ENCODE data around the gene RMND5B.

RMND5B gene

DNA sequence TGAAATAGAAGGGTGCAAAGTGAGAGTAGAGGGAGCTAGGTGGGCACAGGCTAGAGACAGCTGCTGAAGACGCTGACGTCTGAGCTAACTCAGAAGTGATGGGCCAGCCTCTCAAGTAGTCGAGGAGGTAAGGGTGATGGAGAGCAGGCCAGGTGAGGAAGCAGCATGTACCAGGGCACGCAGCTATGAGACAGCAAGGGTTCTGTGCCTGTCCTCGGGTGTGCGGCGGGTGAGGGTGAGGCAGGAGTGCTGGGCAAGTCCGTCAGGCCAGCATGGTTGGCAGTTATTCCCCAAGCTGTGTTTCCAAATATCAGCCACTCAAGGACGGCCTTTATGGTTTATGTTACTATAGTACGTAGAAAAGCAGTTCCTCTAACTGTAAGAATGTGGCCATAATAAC lies 6.2 kb downstream of the RMND5B start:
- DNase-seq, result no peak

DNA sequence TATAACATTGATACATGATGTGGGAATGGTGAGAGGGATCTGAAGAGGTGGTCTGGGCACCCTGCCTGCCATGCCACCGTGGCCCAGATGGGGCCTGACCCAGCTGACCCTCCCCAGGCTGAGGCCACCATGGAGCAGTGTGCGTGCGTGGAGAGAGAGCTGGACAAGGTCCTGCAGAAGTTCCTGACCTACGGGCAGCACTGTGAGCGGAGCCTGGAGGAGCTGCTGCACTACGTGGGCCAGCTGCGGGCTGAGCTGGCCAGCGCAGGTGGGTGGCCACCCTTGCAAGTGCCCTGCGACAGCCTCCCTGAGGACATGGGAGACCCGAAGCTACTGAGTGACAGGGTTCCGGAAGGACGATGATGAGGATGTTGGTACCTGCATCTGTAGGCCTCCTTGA lies 7.2 kb downstream of the RMND5B start:
- DNase-seq, result no peak

DNA sequence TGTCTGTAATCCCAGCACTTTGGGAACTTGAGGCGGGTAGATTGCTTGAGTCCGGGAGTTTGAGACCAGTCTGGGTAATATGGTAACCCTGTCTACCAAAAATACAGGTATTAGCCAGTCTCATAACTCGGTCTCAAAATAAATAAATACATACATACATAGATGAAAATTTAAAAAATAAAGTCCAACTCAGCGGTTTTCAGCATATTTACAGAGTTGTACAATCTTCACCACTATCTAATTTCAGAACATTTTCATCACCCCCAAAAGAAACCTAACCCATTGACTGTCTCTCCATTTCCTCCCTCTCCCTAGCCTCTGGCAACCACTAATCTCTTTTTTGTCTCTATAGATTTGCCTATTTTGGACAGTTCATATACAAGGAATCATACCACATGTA lies 10.7 kb downstream of the RMND5B start:
- DNase-seq, result no peak

DNA sequence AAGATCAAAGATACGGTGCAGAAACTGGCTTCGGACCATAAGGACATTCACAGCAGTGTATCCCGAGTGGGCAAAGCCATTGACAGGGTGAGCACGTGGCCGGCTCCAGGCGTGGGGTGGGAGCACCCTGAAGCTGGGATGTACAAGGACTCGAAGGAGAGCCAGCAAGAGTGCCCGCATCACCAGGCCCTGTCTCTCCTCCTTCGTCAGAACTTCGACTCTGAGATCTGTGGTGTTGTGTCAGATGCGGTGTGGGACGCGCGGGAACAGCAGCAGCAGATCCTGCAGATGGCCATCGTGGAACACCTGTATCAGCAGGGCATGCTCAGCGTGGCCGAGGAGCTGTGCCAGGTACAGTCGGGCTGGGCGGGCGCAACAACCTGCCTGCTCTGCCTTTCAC lies 11.8 kb downstream of the RMND5B start:
- no peak for DNase-seq

- no peak for DNase-seq
Observed at GRCh38 chr5:178143246-178143645, 12.4 kb downstream of the RMND5B start.

- DNase-seq, result no peak
Observed at GRCh38 chr5:178143901-178144300, 13.1 kb downstream of the RMND5B start.

- peak; percentile 73 for DNase-seq
Observed at GRCh38 chr5:178145965-178146820, 15.4 kb downstream of the RMND5B start.

DNA sequence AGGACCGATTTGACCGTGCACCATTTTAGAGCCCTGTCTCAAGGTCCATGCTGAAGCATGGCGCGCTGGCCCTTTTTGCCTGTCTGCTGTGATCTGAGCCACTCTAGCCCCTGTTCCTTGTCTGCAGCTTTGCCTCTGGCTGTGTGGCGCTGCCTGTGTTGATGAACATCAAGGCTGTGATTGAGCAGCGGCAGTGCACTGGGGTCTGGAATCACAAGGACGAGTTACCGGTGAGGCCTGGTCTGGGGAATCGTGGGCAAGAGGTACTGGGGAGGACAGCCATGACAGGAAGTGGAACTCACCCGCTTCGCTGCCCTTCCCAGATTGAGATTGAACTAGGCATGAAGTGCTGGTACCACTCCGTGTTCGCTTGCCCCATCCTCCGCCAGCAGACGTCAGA lies 16.6 kb downstream of the RMND5B start:
- DNase-seq, result no peak

DNA sequence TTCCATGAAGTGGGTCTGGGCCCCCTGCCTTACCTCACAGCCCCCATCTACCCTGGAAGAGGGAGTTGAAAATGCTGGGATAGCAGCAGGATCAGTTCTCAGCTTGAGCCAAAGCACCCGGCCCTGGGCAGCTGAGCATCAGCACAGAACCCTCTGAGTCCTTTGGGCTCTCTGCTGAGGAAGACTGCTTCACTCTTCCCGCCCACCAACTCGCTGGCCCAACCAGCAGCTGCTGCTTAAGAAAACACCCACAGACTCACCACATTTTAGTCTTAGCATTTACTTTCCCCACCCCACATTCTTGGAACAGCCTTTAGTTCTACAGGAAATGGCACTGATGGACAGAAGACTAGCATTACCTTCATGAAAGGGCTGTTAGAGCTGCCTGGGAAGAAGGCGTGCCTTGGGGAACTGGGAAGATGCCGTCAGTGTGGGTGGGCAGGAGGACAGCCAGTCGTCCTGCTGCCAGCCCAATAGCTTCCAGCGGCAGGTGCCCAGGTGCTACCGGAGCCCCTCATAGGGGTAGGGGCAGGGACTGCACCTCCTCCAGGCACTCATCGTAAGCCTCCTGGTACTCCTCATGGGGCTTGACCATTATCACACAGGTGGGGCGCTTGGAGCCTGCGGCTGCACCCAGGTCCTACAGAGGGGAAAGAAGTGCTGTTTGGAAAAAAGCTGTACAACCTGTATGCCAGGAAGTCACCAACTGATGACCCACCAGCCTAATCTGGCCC lies 18.6 kb downstream of the RMND5B start:
- no peak for DNase-seq

GRCh38 chr5:178150977-178151734 lies 20.3 kb downstream of the RMND5B start:
- no peak for DNase-seq

GRCh38 chr5:178152491-178153444 lies 22.0 kb downstream of the RMND5B start:
- DNase-seq, result no peak

DNA sequence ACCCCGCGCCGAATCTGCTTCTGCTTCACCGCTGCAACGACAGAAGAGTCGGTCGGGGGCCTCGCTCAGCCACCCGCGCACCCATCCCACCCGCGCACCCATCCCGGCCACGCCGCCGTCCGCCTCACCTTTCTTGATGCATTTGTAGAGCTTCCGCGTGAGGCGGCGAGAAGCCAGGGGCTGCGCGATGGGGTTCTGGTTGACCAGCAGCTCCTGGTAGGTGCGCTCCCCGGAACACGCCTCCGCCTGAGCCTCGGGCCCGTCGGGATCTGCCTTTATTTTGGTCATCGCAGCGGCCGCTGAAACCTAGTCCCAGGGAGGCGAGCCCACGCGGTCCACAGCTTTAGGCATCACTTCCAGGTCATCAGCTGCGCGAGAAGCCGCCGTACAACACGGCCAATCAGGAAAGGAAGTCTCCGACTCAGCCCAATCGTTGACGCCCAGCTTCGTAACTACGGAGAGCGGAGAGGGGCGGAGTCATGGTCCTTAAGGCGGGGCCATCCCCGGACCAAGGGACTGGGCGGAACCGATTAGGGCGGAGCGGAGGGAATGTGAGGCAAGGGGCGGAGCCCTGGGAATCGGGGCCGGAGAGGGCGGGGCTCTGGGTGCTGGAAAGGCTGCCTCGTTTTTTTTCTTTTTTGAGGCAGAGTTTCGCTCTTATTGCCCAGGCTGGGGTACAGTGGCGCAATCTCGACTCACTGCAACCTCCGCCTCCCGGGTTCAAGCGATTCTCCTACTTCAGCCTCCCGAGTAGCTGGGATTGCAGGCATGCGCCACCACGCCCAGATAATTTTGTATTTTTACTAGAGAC lies 22.9 kb downstream of the RMND5B start, which contains the start of gene NHP2:
Gene NHP2, minus strand, starts transcription at position 356 of the 811 bp plus-strand sequence. Its CDS starts 68 bp downstream, at position 288.
- peak; percentile 96 for DNase-seq

GRCh38 chr5:178155065-178155464 lies 24.3 kb downstream of the RMND5B start:
- DNase-seq, result no peak

DNA sequence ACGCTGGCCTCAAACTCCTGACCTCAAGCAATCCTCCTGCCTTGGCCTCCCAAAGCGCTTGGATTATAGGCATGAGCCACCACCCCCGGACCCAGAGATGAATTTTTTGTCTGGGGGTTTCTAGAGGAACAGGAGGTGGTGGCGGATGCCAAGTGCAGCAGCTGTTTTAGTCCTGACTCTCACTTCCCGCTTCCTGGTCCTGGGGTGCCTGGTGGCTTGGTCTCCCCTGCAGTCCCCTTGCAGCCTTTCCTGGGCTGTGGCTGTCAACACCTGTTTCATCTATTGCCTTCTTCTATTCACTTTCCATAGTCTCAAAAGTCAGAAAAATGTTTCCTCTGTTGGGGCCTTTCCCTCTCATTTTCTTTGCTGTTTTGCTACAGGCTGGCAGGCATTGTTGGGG lies 29.4 kb downstream of the RMND5B start:
- DNase-seq, result no peak

GRCh38 chr5:178162481-178162880 lies 31.7 kb downstream of the RMND5B start:
- DNase-seq, result no peak

DNA sequence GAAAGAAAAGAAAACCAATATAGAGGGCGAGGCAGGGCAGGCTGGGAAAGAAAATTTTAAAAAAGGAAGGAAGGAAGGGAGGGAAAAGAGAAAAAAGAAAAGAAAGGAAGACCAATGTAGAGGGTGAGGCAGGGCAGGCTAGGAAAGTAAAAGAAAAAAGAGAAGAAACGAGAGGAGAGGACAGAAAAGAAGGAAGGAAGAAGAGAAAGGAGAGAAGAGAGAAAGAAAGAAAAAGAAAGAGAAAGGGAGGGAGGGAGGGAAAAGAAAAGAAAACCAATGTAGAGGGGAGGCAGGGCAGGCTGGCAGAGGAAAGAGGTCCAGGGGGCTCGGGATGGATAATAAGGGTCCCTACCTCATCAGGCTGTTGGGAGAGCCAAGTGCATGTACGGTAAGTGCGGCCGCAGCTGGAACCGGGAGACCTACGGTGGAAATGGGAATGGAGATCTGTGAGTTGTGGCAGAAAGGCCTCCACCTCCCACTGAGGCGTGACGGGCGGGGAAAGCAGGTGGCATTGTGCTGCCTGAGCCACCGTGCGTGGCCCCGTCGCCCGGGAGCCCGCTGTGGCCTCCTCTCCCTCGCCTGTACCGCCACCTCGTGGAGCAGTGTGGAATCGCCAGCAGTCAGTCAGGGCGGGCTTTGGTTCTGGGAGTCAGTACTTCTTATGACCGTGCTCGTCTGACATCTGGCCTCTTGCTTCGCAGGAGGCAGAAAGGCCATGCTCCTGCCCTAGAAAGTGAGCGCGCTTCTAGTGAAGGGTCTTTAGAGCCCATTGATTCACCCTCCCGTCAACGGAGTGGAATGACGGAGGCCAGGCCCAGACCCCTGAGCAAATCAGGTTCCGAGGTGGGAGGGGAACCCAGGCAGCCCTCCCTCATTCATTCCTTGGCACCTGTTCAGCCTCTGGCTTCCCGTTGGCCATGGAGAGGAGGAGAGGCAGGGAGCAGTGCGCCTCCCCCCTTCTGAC lies 33.2 kb downstream of the RMND5B start:
- DNase-seq, result peak; percentile 87

DNA sequence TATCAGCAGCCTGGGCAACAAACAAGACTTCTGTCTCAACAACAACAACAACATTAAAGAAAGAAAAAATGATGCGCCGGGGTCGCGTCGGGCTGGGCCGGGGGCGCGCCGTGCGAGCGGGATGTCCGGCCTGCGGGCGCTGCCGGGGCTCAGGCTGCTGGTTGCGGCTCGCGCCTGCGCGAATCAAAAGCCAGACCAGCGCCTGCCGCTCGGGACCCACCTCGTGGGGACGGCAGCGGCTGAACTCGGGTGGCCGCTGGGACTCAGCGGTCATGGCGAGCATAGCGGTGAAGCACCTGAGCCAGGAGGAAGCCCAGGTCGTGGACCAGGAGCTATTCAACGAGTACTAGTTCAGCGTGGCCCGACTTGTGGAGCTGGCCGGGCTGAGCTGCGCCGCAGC lies 34.8 kb downstream of the RMND5B start:
- DNase-seq, result no peak

DNA sequence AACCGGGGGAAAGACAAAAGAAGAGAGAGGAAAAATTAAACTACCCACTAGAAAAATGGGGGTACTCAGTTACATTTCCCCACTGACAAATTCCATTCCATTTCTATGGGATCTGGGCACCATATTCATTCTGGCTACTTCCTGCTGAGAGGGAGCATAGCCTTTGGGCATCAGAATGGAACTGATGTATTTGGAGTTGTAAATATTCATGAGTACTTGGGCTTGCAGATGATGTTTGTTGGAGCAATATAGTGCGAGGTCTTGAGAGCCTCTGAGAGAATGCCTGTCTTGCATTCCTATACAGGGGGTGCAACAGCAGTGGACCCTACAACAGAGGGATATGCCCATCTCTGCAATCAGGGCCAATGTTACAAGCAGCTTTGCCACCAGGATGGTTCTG lies 39.6 kb downstream of the RMND5B start:
- DNase-seq, result no peak

DNA sequence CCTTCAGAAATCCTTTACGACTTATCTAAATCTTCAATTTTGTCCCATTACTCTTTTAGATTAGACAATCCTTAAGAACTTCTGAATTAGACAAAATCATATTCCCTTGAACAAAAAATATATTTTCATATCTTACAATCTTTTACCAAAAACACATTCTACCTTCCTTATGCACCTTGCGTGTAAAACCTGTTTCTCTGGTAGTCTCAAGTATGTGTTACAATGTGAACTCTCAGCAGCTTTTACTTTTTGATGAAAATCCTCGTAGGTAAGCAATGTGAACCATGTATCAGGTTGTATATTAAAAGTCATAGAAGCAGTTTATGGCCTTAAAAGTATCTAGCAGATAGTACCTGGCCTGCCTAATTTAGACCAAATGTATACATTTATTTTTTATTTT lies 43.6 kb downstream of the RMND5B start:
- no peak for DNase-seq

GRCh38 chr5:178176791-178177190 lies 46.0 kb downstream of the RMND5B start:
- no peak for DNase-seq
